Stomach (tissue), 9 donors: Measurements from ENCODE around the gene PTOV1. TPM values are rescaled to one million over a fixed set of nuclear protein-coding genes. Genes with fewer than 3 reads are reported as not detected.

Source experiments
- DNase-seq, 2 donors: peaks; one replicate each; pipeline versions ENCODE4 v3.0.0 to v3.0.0-alpha.2; 2013 to 2019
- H3K27ac ChIP-seq, 5 donors: fragments of 200-600 bp in 4 of 5; sonication (generic) in 4 of 5; one replicate each; pipeline ENCODE4 v1.5.1; 2013 to 2019; ENCODE audit warnings: mild to moderate bottlenecking in 1 of 5, moderate library complexity in 1 of 5
- H3K27me3 ChIP-seq, 3 donors: fragments of 200-600 bp; sonication (generic); one replicate each; pipeline ENCODE4 v1.5.1; 2017 to 2019; ENCODE audit warnings: mixed run types in 1 of 3
- H3K36me3 ChIP-seq, 4 donors: fragments of 200-600 bp; sonication (generic); 1 replicate in 3 of 4; 2 replicates in 1 of 4; pipeline ENCODE4 v1.5.1; 2016 to 2019
- H3K4me1 ChIP-seq, 4 donors: fragments of 200-600 bp; sonication (generic); one replicate each; pipeline ENCODE4 v1.5.1; 2016 to 2019
- H3K4me3 ChIP-seq, 4 donors: fragments of 200-600 bp; sonication (generic) in 3 of 4; one replicate each; pipeline ENCODE4 v1.5.1; 2016 to 2019; ENCODE audit warnings: mild to moderate bottlenecking in 1 of 4
- H3K9me3 ChIP-seq, 4 donors: fragments of 200-600 bp; sonication (generic); one replicate each; pipeline ENCODE4 v1.5.1; 2016 to 2019
- CTCF ChIP-seq, 7 experiments: fragments of 450-650 bp in 4 of 7; fragments of 200-600 bp in 3 of 7; sonication (generic) in 3 of 7; IDR thresholded peaks; one replicate each; pipeline ENCODE4 v1.5.1; 2016 to 2019; ENCODE audit warnings: antibody characterized with exemption in 7 of 7, control low read depth in 2 of 7, mild to moderate bottlenecking in 1 of 7
- EP300 ChIP-seq: sonication (generic); formaldehyde crosslinking; IDR thresholded peaks from one replicate; pipeline ENCODE4 v1.6.1; 2017; ENCODE audit warnings: antibody characterized with exemption
- POLR2A ChIP-seq, 4 donors: fragments of 450-650 bp; IDR thresholded peaks; one replicate each; pipeline ENCODE4 v1.6.1; 2016; ENCODE audit warnings: antibody characterized with exemption in 4 of 4, control low read depth in 2 of 4, mild to moderate bottlenecking in 1 of 4, moderate library complexity in 1 of 4
- POLR2AphosphoS5 ChIP-seq, 3 donors: sonication (generic); formaldehyde crosslinking; IDR thresholded peaks; one replicate each; pipeline ENCODE4 v1.6.1; 2016; ENCODE audit warnings: antibody characterized with exemption in 3 of 3
- WGBS, 5 donors: extraction: QIAGEN DNeasy Blood & Tissue Kit in 3 of 5; methylation state at CpG; one replicate each; pipeline versions ENCODE4 v1.1.5 to v1.1.7; 2013 to 2018; 5-methylcytosine and 5-hydroxymethylcytosine counted together
- intact Hi-C: fragments of 100-400 bp; cut with DNase I; formaldehyde crosslinking; loops from one replicate; pipeline ENCODE4 v1.15.1; 2023; ENCODE audit warnings: low total_unique reads
- polyA plus RNA-seq, 3 donors: library from polyadenylated mRNA; stranded (reverse); fragments of 200-250 nt; gene quantifications; one replicate each; pipeline ENCODE4 v1.2.3, GENCODE V29; 2013
- total RNA-seq, 5 donors: library from RNA; depleted of rRNA; stranded (reverse); fragments of >200 nt; gene quantifications; one replicate each; pipeline versions ENCODE4 v1.1.0 to v1.2.3, GENCODE V29; 2014 to 2016
- donor health status: healthy with polysubstance abuse.
- donor health status: Bipolar disorder and iron deficiency.
- donor health status: healthy.

PTOV1 gene
- total and polyA plus RNA-seq, 8 donors, result 45.0 to 186 (median 118) TPM

DNA sequence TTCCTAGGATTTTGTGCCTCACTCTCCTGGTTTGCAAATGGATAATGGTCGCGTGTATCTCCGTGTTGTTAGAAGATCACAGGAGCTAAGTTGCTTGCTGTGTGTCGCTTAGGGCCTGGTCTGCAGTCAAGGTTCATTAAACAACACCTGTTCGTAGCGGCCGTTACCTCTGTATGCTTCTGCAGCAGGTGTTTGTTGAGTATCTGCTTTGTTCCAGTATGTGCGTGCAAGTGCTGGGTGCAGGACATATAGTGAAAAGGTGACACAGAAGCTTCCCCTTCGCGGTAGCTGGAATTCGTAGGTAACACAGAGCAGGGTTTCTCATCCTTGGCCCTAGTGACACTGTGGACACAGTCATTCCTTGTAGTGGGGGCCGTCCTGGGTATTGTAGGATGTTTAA lies 27.5 kb upstream of the PTOV1 start:
- intact Hi-C loops, result no loop called here

DNA sequence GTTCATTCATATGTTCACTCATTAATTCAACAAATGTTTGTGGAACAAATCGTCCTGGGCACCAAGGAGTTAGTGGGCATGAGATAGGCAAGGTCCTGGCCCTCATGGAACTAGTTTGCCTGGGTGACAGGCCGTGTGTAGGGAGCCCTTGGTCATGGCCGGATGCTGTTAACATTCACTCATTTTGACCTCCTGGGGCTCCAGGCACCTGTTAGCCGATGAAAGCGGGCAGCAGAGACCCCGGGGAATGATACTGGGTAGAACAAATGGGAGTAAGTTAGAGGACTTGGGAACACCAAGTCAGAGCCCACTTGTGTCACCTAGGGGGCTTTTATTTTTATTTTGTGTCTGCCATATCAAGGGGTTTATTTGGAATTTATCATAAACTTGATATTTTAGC lies 26.3 kb upstream of the PTOV1 start:
- 70 to 88% (median 81%) methylated on average over 6 of the region's 6 CpGs for WGBS, 5 donors
- DNase-seq, result no peak
- Histone ChIP-seq H3K27ac (no peak overlapping the region), H3K27me3 (no peaks in the 10 kb centered on the region), H3K9me3 (no peaks in the 10 kb centered on the region), H3K4me1 (peaks cover 11 to 42% (median 23%) of the 10 kb centered on the region in 4 donors), H3K4me3 (no peak overlapping the region), H3K36me3 (peaks cover 31 to 78% (median 66%) of the 10 kb centered on the region in 4 donors)
- intact Hi-C loops, result no loop called here
- no peak for TF ChIP-seq EP300

More for the DNA sequence above, 27.5 kb upstream of the PTOV1 start:
- TF ChIP-seq POLR2A (IDR thresholded peaks at IDR 0.05) (no peak), EP300 (no peak), POLR2AphosphoS5 (IDR thresholded peaks at IDR 0.05) (no peak), CTCF (IDR thresholded peaks at IDR 0.05) (no peak)
- Histone ChIP-seq H3K4me1 (peaks cover 22 to 54% (median 34%) of the 10 kb centered on the region in 4 donors), H3K4me3 (no peak overlapping the region), H3K9me3 (no peaks in the 10 kb centered on the region), H3K27ac (no peak overlapping the region), H3K36me3 (peaks cover 20 to 66% (median 54%) of the 10 kb centered on the region in 4 donors), H3K27me3 (no peaks in the 10 kb centered on the region)
- 87 to 93% (median 93%) methylated on average over 12 of the region's 12 CpGs for WGBS, 5 donors
- peak in 1 of 2 donors; percentile 32 for DNase-seq

- WGBS, 5 donors, result 86 to 94% (median 88%) methylated on average over 8 to 14 of the region's 14 CpGs
- Histone ChIP-seq H3K9me3 (no peaks in the 10 kb centered on the region), H3K27ac (no peak overlapping the region), H3K4me1 (peaks cover 0 to 24% (median 8%) of the 10 kb centered on the region in 4 donors), H3K36me3 (peaks cover 55 to 88% (median 77%) of the 10 kb centered on the region in 4 donors), H3K27me3 (no peaks in the 10 kb centered on the region), H3K4me3 (no peak overlapping the region)
- intact Hi-C loops, result no loop called here
- no peak for DNase-seq
- TF ChIP-seq EP300 (no peak), POLR2A (IDR thresholded peaks at IDR 0.05) (no peak), POLR2AphosphoS5 (IDR thresholded peaks at IDR 0.05) (no peak), CTCF (IDR thresholded peaks at IDR 0.05) (no peak)
These were observed 23.9 kb upstream of the PTOV1 start for GRCh38 chr19:49827034-49827433.

- no peak for DNase-seq
- H3K27ac ChIP-seq, result no peak overlapping the region
- intact Hi-C loops, result no loop called here
- H3K9me3 ChIP-seq, result no peaks in the 10 kb centered on the region
- peaks cover 64 to 90% (median 82%) of the 10 kb centered on the region in 4 donors for H3K36me3 ChIP-seq
- no peak for TF ChIP-seq CTCF (IDR thresholded peaks at IDR 0.05)
- TF ChIP-seq EP300, result no peak
- no peak for TF ChIP-seq POLR2AphosphoS5 (IDR thresholded peaks at IDR 0.05)
- TF ChIP-seq POLR2A (IDR thresholded peaks at IDR 0.05), result no peak
- no peaks in the 10 kb centered on the region for H3K27me3 ChIP-seq
- H3K4me1 ChIP-seq, result peaks cover 0 to 24% (median 12%) of the 10 kb centered on the region in 4 donors
- no peak overlapping the region for H3K4me3 ChIP-seq
- WGBS, 5 donors, result 84 to 94% (median 91%) methylated on average over 6 to 8 of the region's 8 CpGs
These were observed 21.8 kb upstream of the PTOV1 start for GRCh38 chr19:49829200-49829599.

DNA sequence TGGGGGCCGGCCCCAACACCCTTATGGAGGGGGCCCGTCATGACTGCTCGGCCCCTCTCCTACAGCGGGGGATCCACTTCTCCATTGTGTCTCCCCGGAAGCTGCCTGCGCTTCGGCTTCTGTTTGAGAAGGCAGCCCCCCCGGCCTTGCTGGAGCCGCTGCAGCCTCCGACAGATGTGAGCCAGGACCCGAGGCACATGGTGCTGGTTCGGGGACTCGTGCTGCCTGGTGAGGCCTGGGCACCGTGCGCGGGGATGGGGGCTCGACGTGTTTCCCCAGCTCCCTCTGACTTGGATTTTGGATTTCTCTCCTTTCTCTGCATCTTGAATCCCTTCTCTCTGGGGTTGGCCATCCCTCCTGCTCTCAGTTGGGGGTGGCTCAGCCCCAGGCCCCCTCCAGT lies 21.2 kb upstream of the PTOV1 start:
- WGBS, 5 donors, result 92 to 97% (median 95%) methylated on average over 8 to 18 of the region's 18 CpGs
- DNase-seq, result no peak
- no peak overlapping the region for H3K27ac ChIP-seq
- H3K36me3 ChIP-seq, result peaks cover 66 to 94% (median 83%) of the 10 kb centered on the region in 4 donors
- no peak overlapping the region for H3K4me3 ChIP-seq
- TF ChIP-seq CTCF (IDR thresholded peaks at IDR 0.05), result no peak
- TF ChIP-seq POLR2A (IDR thresholded peaks at IDR 0.05), result no peak
- TF ChIP-seq EP300, result no peak
- TF ChIP-seq POLR2AphosphoS5 (IDR thresholded peaks at IDR 0.05), result no peak
- no peaks in the 10 kb centered on the region for H3K9me3 ChIP-seq
- H3K4me1 ChIP-seq, result peaks cover 0 to 21% (median 12%) of the 10 kb centered on the region in 4 donors
- H3K27me3 ChIP-seq, result no peaks in the 10 kb centered on the region
- intact Hi-C loops, result no loop called here
